Subcutaneous abdominal adipose tissue (tissue), 5 donors: Measurements from ENCODE around the gene LTBP1.

ENCODE experiments used
- H3K27ac ChIP-seq: one replicate; pipeline ENCODE4 v1.7.0; 2013; ENCODE audit warnings: low read depth, mild to moderate bottlenecking, inconsistent platforms, low read length, moderate library complexity
- H3K27me3 ChIP-seq, 5 donors: one replicate each; pipeline ENCODE4 v1.7.0; 2013; ENCODE audit warnings: low read length in 5 of 5, inconsistent platforms in 1 of 5; ENCODE audit not compliant: control insufficient read depth in 5 of 5, insufficient read depth in 4 of 5
- H3K36me3 ChIP-seq, 5 donors: one replicate each; pipeline ENCODE4 v1.7.0; 2013; ENCODE audit warnings: low read length in 5 of 5; ENCODE audit not compliant: control insufficient read depth in 5 of 5, insufficient read depth in 5 of 5
- H3K4me1 ChIP-seq, 5 donors: one replicate each; pipeline ENCODE4 v1.7.0; 2013; ENCODE audit warnings: low read length in 5 of 5, mild to moderate bottlenecking in 3 of 5, moderate library complexity in 1 of 5; ENCODE audit not compliant: control insufficient read depth in 5 of 5, insufficient read depth in 5 of 5
- H3K4me3 ChIP-seq, 5 donors: one replicate each; pipeline ENCODE4 v1.7.0; 2013; ENCODE audit warnings: low read length in 5 of 5, low read depth in 1 of 5
- H3K9ac ChIP-seq, 5 donors: one replicate each; pipeline ENCODE4 v1.7.0; 2013; ENCODE audit warnings: low read length in 5 of 5, mild to moderate bottlenecking in 4 of 5, moderate library complexity in 3 of 5
- H3K9me3 ChIP-seq, 5 donors: one replicate each; pipeline ENCODE4 v1.7.0; 2013; ENCODE audit warnings: low read length in 5 of 5; ENCODE audit not compliant: control insufficient read depth in 5 of 5
- donor health status: healthy.
- donor health status: healthy.
- donor health status: healthy.
- donor health status: healthy.
- donor health status: healthy.

Gene LTBP1

GRCh38 chr2:33099989-33100388 lies 153.2 kb downstream of the LTBP1 start:
- Histone ChIP-seq H3K9me3 (peaks cover 0 to 3% (median 0%) of the 10 kb centered on the region in 5 donors), H3K4me3 (no peak overlapping the region), H3K9ac (no peak overlapping the region), H3K36me3 (no peaks in the 10 kb centered on the region), H3K4me1 (no peaks in the 10 kb centered on the region), H3K27me3 (no peaks in the 10 kb centered on the region), H3K27ac (no peak overlapping the region)

GRCh38 chr2:33100921-33101320 lies 154.2 kb downstream of the LTBP1 start:
- Histone ChIP-seq H3K4me3 (no peak overlapping the region), H3K27me3 (no peaks in the 10 kb centered on the region), H3K9ac (no peak overlapping the region), H3K4me1 (no peaks in the 10 kb centered on the region), H3K9me3 (peaks cover 0 to under 1% (median 0%) of the 10 kb centered on the region in 5 donors), H3K36me3 (no peaks in the 10 kb centered on the region), H3K27ac (no peak overlapping the region)

DNA sequence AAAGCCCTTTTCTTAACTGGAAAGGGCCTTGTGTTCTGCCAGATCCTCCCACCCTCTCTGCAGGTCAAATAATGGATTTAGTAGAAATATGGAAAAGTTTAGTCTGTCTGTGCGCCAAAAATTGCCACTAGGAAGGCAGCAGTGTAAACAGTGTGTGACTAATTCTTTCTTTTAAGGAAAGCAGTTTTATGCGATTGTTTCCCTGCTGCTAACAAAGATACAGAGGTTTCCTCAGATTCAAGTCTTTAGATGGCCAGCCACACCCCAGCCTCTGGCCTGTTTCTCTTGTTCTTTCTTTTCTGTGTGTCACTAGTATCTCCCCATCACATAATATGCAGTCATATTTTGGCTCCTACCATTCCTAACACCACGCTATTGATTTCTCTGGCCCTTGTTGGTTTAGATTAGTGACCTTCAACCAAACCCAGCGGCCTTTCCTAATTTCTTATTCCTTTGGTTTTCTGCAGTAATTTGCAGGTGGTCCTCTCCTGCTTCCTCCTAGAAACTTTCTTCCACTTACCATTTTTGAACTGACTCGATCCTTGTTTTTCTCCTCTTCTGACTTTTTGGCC lies 157.4 kb downstream of the LTBP1 start:
- Histone ChIP-seq H3K27me3 (no peaks in the 10 kb centered on the region), H3K9ac (no peak overlapping the region), H3K27ac (no peak overlapping the region), H3K4me3 (no peak overlapping the region), H3K36me3 (no peaks in the 10 kb centered on the region), H3K4me1 (peaks cover 0 to 2% (median 0%) of the 10 kb centered on the region in 5 donors), H3K9me3 (no peaks in the 10 kb centered on the region)

DNA sequence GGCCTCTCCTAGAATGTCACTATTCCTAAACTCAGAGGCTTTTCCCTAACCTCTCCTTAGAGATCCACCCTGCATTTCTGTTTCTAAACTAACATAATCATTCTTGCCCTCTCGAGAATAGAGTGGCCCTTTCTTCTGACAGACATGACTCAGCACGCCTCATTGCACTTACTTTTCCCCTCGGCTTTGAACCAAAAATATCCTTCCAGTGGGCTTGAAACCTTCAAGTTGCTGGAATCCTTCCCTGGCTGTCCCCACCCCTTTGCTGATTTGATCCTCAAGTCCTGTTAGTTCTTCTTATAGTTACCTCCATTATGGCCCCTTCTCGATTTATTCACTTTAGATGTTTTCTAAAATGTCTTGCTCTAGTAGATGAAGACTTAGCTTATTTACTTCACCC lies 158.0 kb downstream of the LTBP1 start:
- Histone ChIP-seq H3K36me3 (no peaks in the 10 kb centered on the region), H3K27ac (no peak overlapping the region), H3K4me3 (no peak overlapping the region), H3K4me1 (peaks cover 0 to 3% (median 0%) of the 10 kb centered on the region in 5 donors), H3K9me3 (no peaks in the 10 kb centered on the region), H3K27me3 (no peaks in the 10 kb centered on the region), H3K9ac (no peak overlapping the region)

- Histone ChIP-seq H3K4me3 (no peak overlapping the region), H3K9me3 (no peaks in the 10 kb centered on the region), H3K4me1 (peaks cover 0 to 3% (median 0%) of the 10 kb centered on the region in 5 donors), H3K36me3 (peaks cover 0 to 1% (median 0%) of the 10 kb centered on the region in 5 donors), H3K27ac (no peak overlapping the region), H3K27me3 (no peaks in the 10 kb centered on the region), H3K9ac (no peak overlapping the region)
Measured at GRCh38 chr2:33106115-33106514, 159.4 kb downstream of the LTBP1 start.

DNA sequence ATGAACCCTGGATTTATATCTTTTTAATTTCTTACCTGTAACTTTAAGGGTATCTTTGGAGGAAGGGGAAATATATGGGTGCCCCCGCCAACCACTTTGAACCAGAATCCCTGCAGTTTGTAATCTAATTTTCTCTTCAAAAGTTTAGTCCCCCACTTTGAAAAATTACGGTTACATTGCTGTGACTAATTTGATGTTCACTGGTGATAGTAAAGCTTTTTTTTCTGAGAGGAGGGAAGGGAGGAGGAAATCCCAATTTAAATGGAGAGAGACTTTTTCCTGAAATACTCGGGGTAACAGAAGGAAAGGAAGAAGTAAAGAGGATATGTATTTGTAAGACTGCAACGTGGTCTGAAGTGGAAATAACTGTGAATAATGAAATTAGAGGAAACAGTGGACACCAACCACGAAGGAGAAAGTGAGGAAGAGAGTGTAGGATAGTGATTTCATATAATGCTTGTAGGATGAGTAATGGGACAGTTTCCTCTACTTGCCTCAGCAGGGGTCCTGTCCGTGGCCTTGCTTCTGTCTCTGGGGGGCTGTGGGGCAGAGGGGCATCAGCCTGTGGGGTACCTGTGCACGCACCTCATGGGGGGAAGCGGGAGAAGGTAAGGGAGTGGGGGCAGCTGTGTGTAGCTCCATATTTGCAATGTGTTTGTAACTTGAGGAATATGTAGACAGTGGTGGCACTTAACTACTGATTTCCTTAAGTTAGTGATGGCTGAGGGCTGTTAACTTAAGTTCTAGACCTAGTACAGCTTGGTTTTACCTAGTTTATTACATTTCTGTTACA lies 161.1 kb downstream of the LTBP1 start:
- H3K36me3 ChIP-seq = peaks cover 0 to 5% (median 0%) of the 10 kb centered on the region in 5 donors
- H3K27me3 ChIP-seq = no peaks in the 10 kb centered on the region
- H3K27ac ChIP-seq = no peak overlapping the region
- no peak overlapping the region for H3K4me3 ChIP-seq
- no peak overlapping the region for H3K9ac ChIP-seq
- no peaks in the 10 kb centered on the region for H3K9me3 ChIP-seq
- H3K4me1 ChIP-seq = peaks cover 0 to 3% (median 0%) of the 10 kb centered on the region in 5 donors

- no peaks in the 10 kb centered on the region for H3K9me3 ChIP-seq
- H3K4me3 ChIP-seq = no peak overlapping the region
- peaks cover 0 to 5% (median 0%) of the 10 kb centered on the region in 5 donors for H3K36me3 ChIP-seq
Measured at GRCh38 chr2:33108483-33109443, 162.0 kb downstream of the LTBP1 start.

GRCh38 chr2:33110461-33110860 lies 163.7 kb downstream of the LTBP1 start:
- no peak overlapping the region for H3K9ac ChIP-seq
- H3K9me3 ChIP-seq = no peaks in the 10 kb centered on the region
- H3K4me3 ChIP-seq = no peak overlapping the region
- H3K27ac ChIP-seq = no peak overlapping the region
- peaks cover 0 to 3% (median 0%) of the 10 kb centered on the region in 5 donors for H3K4me1 ChIP-seq
- no peaks in the 10 kb centered on the region for H3K27me3 ChIP-seq
- peaks cover 0 to 5% (median 0%) of the 10 kb centered on the region in 5 donors for H3K36me3 ChIP-seq

More at GRCh38 chr2:33108483-33109443, 162.0 kb downstream of the LTBP1 start:
- Histone ChIP-seq H3K4me1 (peaks cover 0 to 3% (median 0%) of the 10 kb centered on the region in 5 donors), H3K27me3 (no peaks in the 10 kb centered on the region), H3K9ac (no peak overlapping the region), H3K27ac (no peak overlapping the region)

- Histone ChIP-seq H3K4me1 (peaks cover 0 to 3% (median 0%) of the 10 kb centered on the region in 5 donors), H3K27ac (no peak overlapping the region), H3K4me3 (no peak overlapping the region)
Measured at GRCh38 chr2:33111002-33111446, 164.3 kb downstream of the LTBP1 start.

More at GRCh38 chr2:33111002-33111446, 164.3 kb downstream of the LTBP1 start:
- no peak overlapping the region for H3K9ac ChIP-seq
- peaks cover 0 to 5% (median 0%) of the 10 kb centered on the region in 5 donors for H3K36me3 ChIP-seq
- H3K9me3 ChIP-seq = no peaks in the 10 kb centered on the region
- no peaks in the 10 kb centered on the region for H3K27me3 ChIP-seq
